ENCODE results near the gene ILF2. TPM values are rescaled to one million over a fixed set of nuclear protein-coding genes. Genes with fewer than 3 reads are reported as not detected.

ILF2 gene
- total RNA-seq, 2 experiments from 2014 or later: 140 to 147 TPM

DNA sequence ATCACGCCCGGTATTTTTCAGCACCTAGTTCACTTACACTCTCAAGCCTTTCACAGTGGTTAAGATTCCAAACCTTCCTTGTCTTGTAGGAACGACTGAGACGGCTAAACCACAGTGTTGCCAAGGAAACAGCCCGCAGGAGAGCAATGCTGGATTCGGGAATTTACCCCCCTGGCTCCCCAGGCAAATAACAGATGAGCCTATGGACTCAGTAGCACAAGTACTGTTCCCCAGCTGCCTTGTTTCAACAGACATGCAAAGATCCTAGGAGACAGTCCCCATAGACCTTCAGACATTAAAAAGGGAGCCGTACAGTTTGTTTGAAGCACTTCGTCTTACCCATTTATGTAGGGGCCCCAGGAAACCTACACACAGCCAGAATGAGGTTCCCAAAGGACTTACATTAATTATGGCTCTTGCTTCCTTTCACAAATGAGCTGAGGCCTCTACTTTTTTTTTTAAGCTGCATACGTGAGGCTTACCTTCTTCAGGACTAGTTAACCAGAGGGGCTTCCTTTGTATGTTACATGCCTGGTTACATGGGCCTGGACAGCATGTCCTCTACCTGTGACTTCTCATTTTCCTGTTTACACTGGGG is 9.6 kb downstream of the ILF2 start:
- H3K4me3 Mint-ChIP-seq: peak overlapping the region; percentile 51
- ChIA-PET POLR2A (interaction anchor here (0.6 to 5.0 kb wide), 3 partner anchors 11 to 43 kb away, joined by 3 to 61 read pairs (median 4); partner anchors contain the start of gene CHTOP), CTCF (no interaction called here)
- TF ChIP-seq CTCF (IDR thresholded peaks at IDR 0.05): no peak
- Histone ChIP-seq H3K36me3 (ENCODE audit: insufficient read depth, low read length) (peaks cover 57% of the 10 kb centered on the region), H3K4me3 (ENCODE audit: low read length) (no peak overlapping the region), H3K27ac (ENCODE audit: low read depth in 1 of 2, low read length in 2 of 2) (no peak overlapping the region), H3K4me1 (ENCODE audit: insufficient read depth, low read length) (peaks cover 22% of the 10 kb centered on the region), H3K27me3 (ENCODE audit: control insufficient read depth in 1 of 2, insufficient read depth in 2 of 2, low read length in 2 of 2) (no peaks in the 10 kb centered on the region), H3K9me3 (ENCODE audit: control insufficient read depth in 1 of 2, insufficient read depth in 1 of 2, low read length in 2 of 2) (no peaks in the 10 kb centered on the region)
- H3K27ac Mint-ChIP-seq: peak overlapping the region; percentile 65
- no peaks in the 10 kb centered on the region for H3K27me3 Mint-ChIP-seq
- H3K4me1 Mint-ChIP-seq (ENCODE audit: low read depth): peaks cover 16% of the 10 kb centered on the region
- DNase-seq: no peak
- no peaks in the 10 kb centered on the region for H3K9me3 Mint-ChIP-seq
- intact Hi-C loops (cut with DNase I, micrococcal nuclease): no loop called here
- H3K36me3 Mint-ChIP-seq (ENCODE audit: low read depth): peaks cover 66% of the 10 kb centered on the region
- no peak for ATAC-seq (ENCODE audit: poor library complexity)

GRCh38 chr1:153659656-153660055 is 11.1 kb downstream of the ILF2 start:
- peaks cover 42% of the 10 kb centered on the region for H3K36me3 ChIP-seq (ENCODE audit: insufficient read depth, low read length)
- peak overlapping the region; percentile 97 for H3K4me3 Mint-ChIP-seq
- no peaks in the 10 kb centered on the region for H3K27me3 ChIP-seq (ENCODE audit: control insufficient read depth in 1 of 2, insufficient read depth in 2 of 2, low read length in 2 of 2)
- H3K9me3 ChIP-seq (ENCODE audit: control insufficient read depth in 1 of 2, insufficient read depth in 1 of 2, low read length in 2 of 2): no peaks in the 10 kb centered on the region
- CTCF ChIA-PET: interaction anchor here (0.6 to 1.7 kb wide), 4 partner anchors 12 to 1599 kb away, joined by 3 to 4 read pairs (median 3); partner anchors contain the start of gene ILF2
- ATAC-seq (ENCODE audit: poor library complexity) (no peak), DNase-seq (no peak)
- intact Hi-C loops (cut with DNase I, micrococcal nuclease): loop anchor here in 1 of 2 experiments (1.0 to 5.0 kb wide), 2 partner anchors 10 to 68 kb away; partner anchors contain the start of gene INTS3
- POLR2A ChIA-PET: interaction anchor here (1.1 to 5.0 kb wide), 8 partner anchors 9 to 331 kb away, joined by 3 to 61 read pairs (median 6); partner anchors contain the start of genes CHTOP, ILF2 and RPS27
- TF ChIP-seq CTCF (IDR thresholded peaks at IDR 0.05): no peak
- H3K4me3 ChIP-seq (ENCODE audit: low read length): no peak overlapping the region
- peaks cover 50% of the 10 kb centered on the region for H3K36me3 Mint-ChIP-seq (ENCODE audit: low read depth)
- H3K27ac Mint-ChIP-seq: peak overlapping the region; percentile 94
- H3K27me3 Mint-ChIP-seq: no peaks in the 10 kb centered on the region
- H3K4me1 Mint-ChIP-seq (ENCODE audit: low read depth): peaks cover 16% of the 10 kb centered on the region
- peaks cover 22% of the 10 kb centered on the region for H3K4me1 ChIP-seq (ENCODE audit: insufficient read depth, low read length)
- H3K27ac ChIP-seq (ENCODE audit: low read depth in 1 of 2, low read length in 2 of 2): no peak overlapping the region
- no peaks in the 10 kb centered on the region for H3K9me3 Mint-ChIP-seq

GRCh38 chr1:153659175-153659534 is 11.6 kb downstream of the ILF2 start:
- H3K4me1 Mint-ChIP-seq (ENCODE audit: low read depth): peaks cover 16% of the 10 kb centered on the region
- Histone ChIP-seq H3K4me3 (ENCODE audit: low read length) (peak overlapping the region; percentile 79), H3K9me3 (ENCODE audit: control insufficient read depth in 1 of 2, insufficient read depth in 1 of 2, low read length in 2 of 2) (no peaks in the 10 kb centered on the region), H3K27me3 (ENCODE audit: control insufficient read depth in 1 of 2, insufficient read depth in 2 of 2, low read length in 2 of 2) (no peaks in the 10 kb centered on the region), H3K27ac (ENCODE audit: low read depth in 1 of 2, low read length in 2 of 2) (peak overlapping the region; percentile 76 to 84), H3K36me3 (ENCODE audit: insufficient read depth, low read length) (peaks cover 37% of the 10 kb centered on the region), H3K4me1 (ENCODE audit: insufficient read depth, low read length) (peaks cover 22% of the 10 kb centered on the region)
- POLR2A ChIA-PET: interaction anchor here (0.9 to 5.0 kb wide), 11 partner anchors 8 to 332 kb away, joined by 3 to 61 read pairs (median 5); partner anchors contain the start of genes CHTOP, ILF2, JTB and RPS27
- peak overlapping the region; percentile 94 for H3K27ac Mint-ChIP-seq
- peaks cover 45% of the 10 kb centered on the region for H3K36me3 Mint-ChIP-seq (ENCODE audit: low read depth)
- no peaks in the 10 kb centered on the region for H3K9me3 Mint-ChIP-seq
- H3K27me3 Mint-ChIP-seq: no peaks in the 10 kb centered on the region
- intact Hi-C loops (cut with DNase I, micrococcal nuclease): loop anchor here in 1 of 2 experiments (1.0 to 5.0 kb wide), 2 partner anchors 10 to 68 kb away; partner anchors contain the start of gene INTS3
- H3K4me3 Mint-ChIP-seq: peak overlapping the region; percentile 97
- CTCF ChIA-PET: interaction anchor here (0.6 to 1.7 kb wide), 3 partner anchors 12 to 1599 kb away, joined by 3 read pairs; partner anchors contain the start of gene ILF2
- no peak for TF ChIP-seq CTCF (IDR thresholded peaks at IDR 0.05)
- no peak for DNase-seq
- ATAC-seq (ENCODE audit: poor library complexity): no peak
